DND-41 (cell line): ENCODE measurements around the gene HDAC8.
"Not testable (repeated sequence)": the region's sequence is repeated elsewhere in the genome, so short reads cannot be mapped to it uniquely, and the experiment has no call there.

Experiments
- ATAC-seq: fragments of 200-7000 bp; cut with Tn5 transposase; 3 replicates; pipeline ENCODE4 v1.9.1; 2021; ENCODE audit warnings: low read depth; ENCODE audit not compliant: insufficient read depth
- DNase-seq: peaks from one replicate; pipeline ENCODE4 v3.0.0-alpha.2; 2020
- H2AFZ ChIP-seq: 2 replicates; pipeline ENCODE4 v1.6.0; 2012; ENCODE audit warnings: low read depth, low read length
- H3K27ac ChIP-seq: 2 replicates; pipeline ENCODE4 v1.5.1; 2012; ENCODE audit warnings: low read length, inconsistent platforms
- H3K27me3 ChIP-seq: fragments of 200-600 bp; sonication (generic); 2 replicates; pipeline ENCODE4 v1.6.0; 2012; ENCODE audit warnings: low read length, mild to moderate bottlenecking, inconsistent platforms; ENCODE audit not compliant: insufficient read depth, poor library complexity
- H3K36me3 ChIP-seq: 2 replicates; pipeline ENCODE4 v1.5.1; 2012; ENCODE audit warnings: low read length, inconsistent platforms; ENCODE audit not compliant: insufficient read depth
- H3K4me1 ChIP-seq: 2 replicates; pipeline ENCODE4 v1.5.1; 2012; ENCODE audit warnings: mild to moderate bottlenecking, low read length; ENCODE audit not compliant: insufficient read depth
- H3K4me2 ChIP-seq: 2 replicates; pipeline ENCODE4 v1.6.0; 2012; ENCODE audit warnings: mild to moderate bottlenecking, moderate library complexity, low read length, inconsistent platforms; ENCODE audit not compliant: insufficient read depth
- H3K4me3 ChIP-seq, 2 experiments: fragments of 200-600 bp in 1 of 2; shearing (Covaris generic) in 1 of 2; 2 replicates each; pipeline ENCODE4 v1.5.1; 2012 to 2016; ENCODE audit warnings: inconsistent platforms in 2 of 2, low read length in 2 of 2, mild to moderate bottlenecking in 2 of 2, low read depth in 1 of 2, moderate library complexity in 1 of 2
- H3K79me2 ChIP-seq: 2 replicates; pipeline ENCODE4 v1.6.0; 2012; ENCODE audit warnings: low read length, inconsistent platforms; ENCODE audit not compliant: insufficient read depth
- H3K9ac ChIP-seq: 2 replicates; pipeline ENCODE4 v1.6.0; 2012; ENCODE audit warnings: low read depth, mild to moderate bottlenecking, inconsistent platforms, low read length, moderate library complexity
- H3K9me3 ChIP-seq: 2 replicates; pipeline ENCODE4 v1.5.1; 2012; ENCODE audit warnings: low read length, moderate library complexity, mild to moderate bottlenecking, inconsistent platforms; ENCODE audit not compliant: insufficient read depth, severe bottlenecking
- H4K20me1 ChIP-seq: 2 replicates; pipeline ENCODE4 v1.6.0; 2012; ENCODE audit warnings: low read length; ENCODE audit not compliant: insufficient read depth
- CTCF ChIP-seq: IDR thresholded peaks from 2 replicates; pipeline ENCODE4 v1.5.1; 2012; ENCODE audit warnings: borderline replicate concordance, low read length, moderate library complexity, mild to moderate bottlenecking; ENCODE audit not compliant: poor library complexity, severe bottlenecking; ENCODE audit errors: extremely low read depth
- EZH2 ChIP-seq: IDR thresholded peaks from 3 replicates; pipeline ENCODE4 v1.6.1; 2012; ENCODE audit warnings: borderline replicate concordance, low read depth, mild to moderate bottlenecking, moderate library complexity, low read length, inconsistent platforms; ENCODE audit not compliant: severe bottlenecking

HDAC8 gene

GRCh38 chrX:72461766-72462165, 110.9 kb downstream of the HDAC8 start:
- Histone ChIP-seq H3K4me1 (no peaks in the 10 kb centered on the region), H3K9ac (no peak overlapping the region), H3K36me3 (peaks cover 15% of the 10 kb centered on the region; the same call in 1 of the 2 replicates), H3K27ac (no peak overlapping the region), H3K4me2 (no peak overlapping the region), H3K27me3 (no peaks in the 10 kb centered on the region), H2AFZ (no peak overlapping the region), H3K4me3 (no peak overlapping the region), H3K79me2 (no peaks in the 10 kb centered on the region), H3K9me3 (no peaks in the 10 kb centered on the region), H4K20me1 (no peaks in the 10 kb centered on the region)
- DNase-seq (no peak), ATAC-seq (no peak)
- no peak for TF ChIP-seq CTCF
- TF ChIP-seq EZH2, result no peak

DNA sequence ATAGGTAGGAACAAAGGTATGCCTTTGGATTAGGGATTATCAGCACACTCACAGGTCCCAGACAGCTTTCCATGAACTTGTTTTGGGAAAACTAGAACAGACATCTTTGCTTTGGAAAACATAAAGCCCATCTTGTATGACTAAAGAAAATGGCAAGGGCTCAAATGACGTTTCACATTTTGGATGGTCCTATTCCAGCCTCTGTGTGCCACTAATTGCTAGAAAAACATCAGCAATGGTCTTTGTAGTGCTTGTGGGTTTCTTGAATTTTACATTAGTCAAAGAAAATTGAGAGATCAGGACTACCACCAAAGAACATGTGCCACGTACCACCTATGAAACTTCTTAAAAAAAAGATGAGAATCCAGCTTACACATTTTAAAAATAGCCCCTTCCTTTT, 111.4 kb downstream of the HDAC8 start:
- H3K79me2 ChIP-seq, result no peaks in the 10 kb centered on the region

DNA sequence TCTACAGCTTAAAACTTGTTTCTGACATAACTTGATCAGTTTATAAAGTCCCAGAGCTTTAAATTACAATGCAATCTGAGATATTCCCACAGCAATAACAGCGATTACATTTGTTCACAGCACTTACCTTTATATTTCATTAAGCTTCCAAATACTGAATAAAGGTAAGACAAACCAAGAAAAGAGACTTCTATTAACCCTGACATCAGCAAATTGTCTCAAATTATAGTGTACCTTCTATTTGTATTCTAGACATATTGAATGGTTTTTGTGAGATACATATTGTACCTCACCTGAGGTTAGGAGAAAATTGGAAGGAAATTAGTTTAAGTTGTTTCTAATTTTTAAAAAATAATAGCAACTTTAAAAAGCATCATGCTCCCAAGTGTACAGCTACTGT, 111.9 kb downstream of the HDAC8 start:
- H3K27ac ChIP-seq, result no peak overlapping the region
- H3K9ac ChIP-seq, result no peak overlapping the region
- H3K4me3 ChIP-seq, result no peak overlapping the region
- peaks cover 15% of the 10 kb centered on the region; the same call in 1 of the 2 replicates for H3K36me3 ChIP-seq
- H3K79me2 ChIP-seq, result no peaks in the 10 kb centered on the region
- H3K9me3 ChIP-seq, result no peaks in the 10 kb centered on the region
- no peak for TF ChIP-seq EZH2
- no peak for TF ChIP-seq CTCF
- no peak overlapping the region for H3K4me2 ChIP-seq
- no peaks in the 10 kb centered on the region for H4K20me1 ChIP-seq
- DNase-seq, result no peak
- H3K27me3 ChIP-seq, result no peaks in the 10 kb centered on the region
- no peaks in the 10 kb centered on the region for H3K4me1 ChIP-seq
- no peak for ATAC-seq
- H2AFZ ChIP-seq, result no peak overlapping the region

More for the DNA sequence above, 111.4 kb downstream of the HDAC8 start:
- H3K9ac ChIP-seq, result no peak overlapping the region
- no peaks in the 10 kb centered on the region for H4K20me1 ChIP-seq
- H3K4me3 ChIP-seq, result no peak overlapping the region
- DNase-seq, result no peak
- TF ChIP-seq CTCF (no peak), EZH2 (no peak)
- no peaks in the 10 kb centered on the region for H3K9me3 ChIP-seq
- H3K4me2 ChIP-seq, result no peak overlapping the region
- no peak overlapping the region for H3K27ac ChIP-seq
- peaks cover 15% of the 10 kb centered on the region; the same call in 1 of the 2 replicates for H3K36me3 ChIP-seq
- no peaks in the 10 kb centered on the region for H3K4me1 ChIP-seq
- H2AFZ ChIP-seq, result no peak overlapping the region
- no peaks in the 10 kb centered on the region for H3K27me3 ChIP-seq
- no peak for ATAC-seq

GRCh38 chrX:72449034-72449433, 123.6 kb downstream of the HDAC8 start:
- H3K4me2 ChIP-seq, H3K27me3 ChIP-seq, H2AFZ ChIP-seq, H4K20me1 ChIP-seq, H3K27ac ChIP-seq, ATAC-seq, H3K79me2 ChIP-seq, H3K9ac ChIP-seq, H3K36me3 ChIP-seq, H3K4me3 ChIP-seq, H3K9me3 ChIP-seq, H3K4me1 ChIP-seq, DNase-seq: not testable (repeated sequence)

DNA sequence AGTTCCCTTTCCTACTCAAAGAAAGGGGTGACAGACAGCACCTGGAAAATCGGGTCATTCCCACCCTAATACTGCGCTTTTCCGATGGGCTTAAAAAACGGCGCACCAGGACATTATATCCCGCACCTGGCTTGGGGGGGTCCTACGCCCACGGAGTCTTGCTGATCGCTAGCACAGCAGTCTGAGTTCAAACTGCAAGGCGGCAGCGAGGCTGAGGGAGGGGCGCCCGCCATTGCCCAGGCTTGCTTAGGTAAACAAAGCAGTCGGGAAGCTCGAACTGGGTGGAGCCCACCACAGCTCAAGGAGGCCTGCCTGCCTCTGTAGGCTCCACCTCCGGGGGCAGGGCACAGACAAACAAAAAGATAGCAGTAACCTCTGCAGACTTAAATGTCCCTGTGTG, 131.9 kb downstream of the HDAC8 start:
- not testable (repeated sequence) for H3K9ac ChIP-seq, H4K20me1 ChIP-seq, H3K27ac ChIP-seq, H3K4me1 ChIP-seq, H3K36me3 ChIP-seq, H3K27me3 ChIP-seq, ATAC-seq, H3K4me3 ChIP-seq, H3K4me2 ChIP-seq, H2AFZ ChIP-seq, H3K9me3 ChIP-seq, H3K79me2 ChIP-seq, DNase-seq
